ENCODE results near the gene LGALS8. TPM values are rescaled to one million over a fixed set of nuclear protein-coding genes. Genes with fewer than 3 reads are reported as not detected.
A peak's percentile ranks its signal among the peaks of the same experiment; 100 is the strongest.

LGALS8 gene
- total and polyA plus RNA-seq, 2 of the 4 experiments (the other 2 are of a cell fraction): 41.3 to 57.7 TPM

DNA sequence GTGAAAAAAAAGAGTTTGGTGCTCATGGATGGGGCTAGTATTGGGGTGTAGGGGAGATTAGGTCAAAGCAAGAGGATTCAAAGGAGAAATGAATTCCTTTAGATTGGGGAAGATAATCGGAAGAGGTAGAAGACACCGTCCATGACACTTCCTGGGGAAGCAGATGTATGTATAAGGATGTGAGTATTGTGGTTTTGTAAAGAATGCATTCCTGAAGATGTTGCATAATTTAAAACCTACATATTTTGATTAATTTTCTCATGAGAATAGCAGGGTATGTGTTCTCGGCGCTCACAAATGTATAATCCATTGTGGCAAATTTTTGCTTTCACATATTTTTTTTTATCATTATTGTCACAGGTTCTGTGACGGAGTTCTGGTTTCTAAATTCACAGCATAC lies 5.5 kb upstream of the LGALS8 start:
- Histone ChIP-seq H3K27me3 (ENCODE audit: control insufficient read depth, insufficient read depth, low read length) (no peaks in the 10 kb centered on the region), H2AK5ac (ENCODE audit: low read depth, low read length) (no peak overlapping the region), H3K4me3 (ENCODE audit: insufficient read depth, low read depth, low read length) (no peak overlapping the region), H4K20me1 (ENCODE audit: insufficient read depth, low read length) (no peaks in the 10 kb centered on the region), H3K4ac (ENCODE audit: low read depth, low read length) (0 out of 2 replicates have a peak overlapping the region, but pooled peaks have one; percentile 5), H4K8ac (ENCODE audit: low read depth in 2 of 2, low read length in 2 of 2) (no peak overlapping the region), H2BK120ac (ENCODE audit: low read depth, low read length) (no peak overlapping the region), H3K4me1 (ENCODE audit: control insufficient read depth, insufficient read depth, low read length) (peaks cover 12% of the 10 kb centered on the region), H3K9me3 (ENCODE audit: control insufficient read depth, insufficient read depth, low read length) (no peaks in the 10 kb centered on the region), H2BK15ac (ENCODE audit: low read depth, low read length) (no peak overlapping the region), H3K4me2 (ENCODE audit: low read depth, low read length) (no peak overlapping the region), H2AFZ (replicated peaks; ENCODE audit: low read length, poor library complexity) (no peak overlapping the region), H3K14ac (replicated peaks; ENCODE audit: low read depth, low read length) (0 out of 2 replicates have a peak overlapping the region, but pooled peaks have one; percentile 14), H3K18ac (ENCODE audit: low read depth, low read length) (peak overlapping the region; percentile 41; the same call in 1 of the 2 replicates), H2BK20ac (ENCODE audit: low read depth, low read length) (no peak overlapping the region), H4K5ac (ENCODE audit: low read depth, low read length) (peak overlapping the region; percentile 29; the same call in 1 of the 2 replicates), H3K23ac (ENCODE audit: low read depth, low read length) (no peak overlapping the region), H3K9ac (ENCODE audit: low read depth, low read length) (no peak overlapping the region), H2BK5ac (ENCODE audit: low read depth, low read length, poor library complexity, severe bottlenecking) (no peak overlapping the region), H4K91ac (ENCODE audit: insufficient read depth, low read depth, low read length) (peak overlapping the region; percentile 34; the same call in 1 of the 2 replicates), H3K56ac (ENCODE audit: extremely low read depth, insufficient read depth, low read length) (no peak overlapping the region), H3K36me3 (ENCODE audit: control insufficient read depth, insufficient read depth, low read length) (no peaks in the 10 kb centered on the region), H2AK9ac (replicated peaks; ENCODE audit: low read depth, low read length, poor library complexity) (no peak overlapping the region), H3K79me1 (ENCODE audit: low read depth in 1 of 2, low read length in 2 of 2) (no peaks in the 10 kb centered on the region), H3K9me1 (ENCODE audit: insufficient read depth, low read length) (peaks cover 3% of the 10 kb centered on the region; the same call in 1 of the 2 replicates), H3K27ac (ENCODE audit: insufficient read depth, low read length) (no peak overlapping the region)
- no peak for TF ChIP-seq RAD21 (IDR thresholded peaks at IDR 0.05; ENCODE audit: low read length)
- TF ChIP-seq CEBPB (IDR thresholded peaks at IDR 0.05; ENCODE audit: low read depth, low read length): peak; percentile 10; the same call in 1 of the 2 replicates
- DNase-seq (no peak), ATAC-seq (ENCODE audit: low read depth) (no peak)
- CTCF ChIA-PET: interaction anchor here (1.3 kb wide), 1 partner anchor 11 kb away, joined by 4 read pairs; no protein-coding TSS in a partner anchor
- in situ Hi-C loops (cut with MboI; ENCODE audit: low sequenced_read_pairs) (no loop called here), dilution Hi-C loops (cut with HindIII; ENCODE audit: low sequenced_read_pairs, unreplicated experiment) (no loop called here), intact Hi-C loops (cut with micrococcal nuclease) (no loop called here)
- POLR2A ChIA-PET (ENCODE audit: unreplicated experiment): no interaction called here
- no CpG with 5 or more reads among the region's 5 CpGs for WGBS, 2 experiments (ENCODE audit: extremely low coverage in 2 of 2, insufficient read length in 1 of 2)
- no TSS peak for BruUV-seq (replicated peaks)

Measured in IMR-90 (cell line).